ENCODE results near the gene CLSTN1.
A peak's percentile ranks its signal among the peaks of the same experiment; 100 is the strongest.

Gene CLSTN1

GRCh38 chr1:9823943-9824701 lies at the start of gene CLSTN1:
Gene CLSTN1, minus strand, starts transcription at chr1:9823965. Its CDS starts 232 bp downstream, at chr1:9823733.
- Histone ChIP-seq H3K9me3 (ENCODE audit: control insufficient read depth, low read length) (no peaks in the 10 kb centered on the region), H3K27me3 (ENCODE audit: control insufficient read depth, insufficient read depth, low read length) (no peaks in the 10 kb centered on the region), H3K36me3 (ENCODE audit: control insufficient read depth, insufficient read depth, low read length) (no peaks in the 10 kb centered on the region), H3K4me1 (ENCODE audit: control insufficient read depth, insufficient read depth, low read length) (peaks cover 25% of the 10 kb centered on the region), H3K9ac (ENCODE audit: low read length) (peak within 1 kb of the TSS; percentile 68), H3K4me3 (ENCODE audit: low read length) (peak within 1 kb of the TSS; percentile 38)

- Histone ChIP-seq H3K4me3 (ENCODE audit: low read length) (no peak overlapping the region), H3K27me3 (ENCODE audit: control insufficient read depth, insufficient read depth, low read length) (no peaks in the 10 kb centered on the region), H3K4me1 (ENCODE audit: control insufficient read depth, insufficient read depth, low read length) (peaks cover 31% of the 10 kb centered on the region), H3K36me3 (ENCODE audit: control insufficient read depth, insufficient read depth, low read length) (peaks cover 8% of the 10 kb centered on the region), H3K9me3 (ENCODE audit: control insufficient read depth, low read length) (no peaks in the 10 kb centered on the region), H3K9ac (ENCODE audit: low read length) (peak overlapping the region; percentile 5)
Observed at GRCh38 chr1:9873385-9873784, 49.6 kb upstream of the CLSTN1 start.

DNA sequence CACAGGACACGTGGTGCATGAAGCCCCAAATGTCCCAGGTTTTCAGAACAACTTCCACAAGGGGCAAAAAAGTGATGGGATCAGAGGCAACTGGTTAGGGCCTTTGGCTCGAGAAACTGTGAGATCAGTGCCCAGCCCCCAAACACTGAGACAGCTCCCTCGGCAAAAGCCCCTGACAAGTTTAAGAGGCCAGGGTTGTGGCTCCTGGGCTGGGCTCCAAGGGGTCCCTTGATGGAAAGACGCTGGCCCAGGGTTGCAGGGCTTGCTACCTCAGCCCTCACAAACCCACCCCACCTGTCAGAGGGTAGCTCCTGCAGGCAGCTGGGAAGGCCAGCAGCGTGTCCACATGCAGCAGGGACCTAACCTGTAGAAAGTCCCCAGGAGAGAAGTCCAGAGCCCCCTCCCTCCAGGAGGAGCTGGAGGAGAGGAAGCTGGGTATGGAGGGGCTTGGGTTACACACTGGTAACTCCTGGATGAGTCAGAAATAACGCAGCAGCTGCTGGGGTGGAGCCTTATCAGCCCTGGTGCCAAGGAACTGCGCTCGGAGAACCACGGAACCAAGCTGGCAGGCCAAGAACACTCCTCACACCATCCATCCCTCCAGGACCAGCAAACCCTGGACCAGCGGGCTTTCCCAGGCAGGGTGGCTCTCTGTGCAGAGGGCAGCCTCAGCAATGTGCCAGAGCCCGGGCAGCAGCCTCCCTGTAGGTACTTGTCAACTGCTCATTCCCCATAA lies 48.8 kb upstream of the CLSTN1 start:
- H3K27me3 ChIP-seq (ENCODE audit: control insufficient read depth, insufficient read depth, low read length): no peaks in the 10 kb centered on the region
- no peaks in the 10 kb centered on the region for H3K9me3 ChIP-seq (ENCODE audit: control insufficient read depth, low read length)
- H3K36me3 ChIP-seq (ENCODE audit: control insufficient read depth, insufficient read depth, low read length): peaks cover 12% of the 10 kb centered on the region
- H3K4me3 ChIP-seq (ENCODE audit: low read length): no peak overlapping the region
- peak overlapping the region; percentile 5 for H3K9ac ChIP-seq (ENCODE audit: low read length)
- peaks cover 26% of the 10 kb centered on the region for H3K4me1 ChIP-seq (ENCODE audit: control insufficient read depth, insufficient read depth, low read length)

DNA sequence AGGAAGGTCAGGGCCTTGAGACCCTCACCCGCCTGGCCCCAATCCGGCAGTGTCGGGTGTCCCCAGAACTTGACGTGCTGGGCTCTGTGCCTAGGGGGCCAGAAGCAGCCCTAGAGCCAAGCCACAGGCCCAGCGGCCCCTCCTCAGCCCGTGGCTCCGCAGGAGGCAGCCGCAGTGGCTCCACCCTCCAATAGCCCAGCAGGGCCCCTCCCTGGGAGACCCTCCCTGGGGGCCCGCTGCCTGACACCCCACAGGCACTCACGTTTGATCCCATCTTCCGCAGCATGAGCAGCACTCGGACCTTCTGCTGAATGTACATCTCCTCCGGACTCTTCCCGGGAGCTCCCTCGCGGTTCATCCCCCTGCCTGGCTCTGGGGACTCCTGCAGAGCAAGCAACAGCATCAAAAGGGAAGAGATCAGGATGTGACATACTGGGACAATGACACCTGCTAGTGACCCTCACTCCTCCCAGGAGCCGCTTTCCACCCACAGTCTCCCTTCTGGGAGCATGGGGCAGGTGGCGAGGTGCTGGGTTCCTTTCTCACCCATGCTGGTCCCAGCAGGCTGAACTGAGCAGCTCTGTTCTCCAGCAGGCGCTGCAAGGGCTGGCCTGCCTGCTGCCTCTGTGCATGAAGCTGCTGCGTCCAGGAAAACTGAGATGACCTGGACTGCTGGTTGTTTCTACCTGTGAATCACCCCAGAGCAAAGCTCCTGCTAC lies 48.1 kb upstream of the CLSTN1 start:
- Histone ChIP-seq H3K4me1 (ENCODE audit: control insufficient read depth, insufficient read depth, low read length) (peaks cover 23% of the 10 kb centered on the region), H3K36me3 (ENCODE audit: control insufficient read depth, insufficient read depth, low read length) (peaks cover 14% of the 10 kb centered on the region), H3K9ac (ENCODE audit: low read length) (no peak overlapping the region), H3K4me3 (ENCODE audit: low read length) (no peak overlapping the region), H3K9me3 (ENCODE audit: control insufficient read depth, low read length) (no peaks in the 10 kb centered on the region), H3K27me3 (ENCODE audit: control insufficient read depth, insufficient read depth, low read length) (no peaks in the 10 kb centered on the region)

GRCh38 chr1:9871021-9871420 lies 47.3 kb upstream of the CLSTN1 start:
- Histone ChIP-seq H3K36me3 (ENCODE audit: control insufficient read depth, insufficient read depth, low read length) (peaks cover 14% of the 10 kb centered on the region), H3K4me3 (ENCODE audit: low read length) (no peak overlapping the region), H3K4me1 (ENCODE audit: control insufficient read depth, insufficient read depth, low read length) (peaks cover 23% of the 10 kb centered on the region), H3K9ac (ENCODE audit: low read length) (no peak overlapping the region), H3K27me3 (ENCODE audit: control insufficient read depth, insufficient read depth, low read length) (no peaks in the 10 kb centered on the region), H3K9me3 (ENCODE audit: control insufficient read depth, low read length) (no peaks in the 10 kb centered on the region)

GRCh38 chr1:9870572-9870971 lies 46.8 kb upstream of the CLSTN1 start:
- H3K4me3 ChIP-seq (ENCODE audit: low read length): no peak overlapping the region
- H3K27me3 ChIP-seq (ENCODE audit: control insufficient read depth, insufficient read depth, low read length): no peaks in the 10 kb centered on the region
- H3K4me1 ChIP-seq (ENCODE audit: control insufficient read depth, insufficient read depth, low read length): peaks cover 22% of the 10 kb centered on the region
- no peaks in the 10 kb centered on the region for H3K9me3 ChIP-seq (ENCODE audit: control insufficient read depth, low read length)
- peaks cover 14% of the 10 kb centered on the region for H3K36me3 ChIP-seq (ENCODE audit: control insufficient read depth, insufficient read depth, low read length)
- no peak overlapping the region for H3K9ac ChIP-seq (ENCODE audit: low read length)

DNA sequence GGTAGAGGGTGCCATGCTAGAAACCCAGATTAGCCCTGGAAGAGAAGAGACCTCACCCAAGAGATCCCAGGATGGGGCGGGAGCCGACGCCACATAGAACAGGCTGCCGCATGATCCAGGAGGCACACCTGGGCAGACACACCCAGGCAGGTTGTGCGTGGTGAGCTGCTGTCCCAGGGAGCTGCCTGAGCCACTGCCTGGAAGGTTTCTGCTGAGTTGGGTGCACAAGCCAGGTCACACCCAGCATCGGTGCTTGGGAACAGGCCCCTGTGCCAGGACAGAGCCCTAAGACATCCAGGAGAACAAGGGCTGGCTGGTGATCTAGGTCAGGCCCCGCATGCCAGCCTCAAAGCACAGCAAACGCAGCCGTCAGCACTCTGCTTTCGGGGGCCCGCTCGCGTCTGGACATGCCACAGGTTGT lies 46.1 kb upstream of the CLSTN1 start:
- H3K27me3 ChIP-seq (ENCODE audit: control insufficient read depth, insufficient read depth, low read length): no peaks in the 10 kb centered on the region
- H3K9ac ChIP-seq (ENCODE audit: low read length): no peak overlapping the region
- no peaks in the 10 kb centered on the region for H3K9me3 ChIP-seq (ENCODE audit: control insufficient read depth, low read length)
- H3K36me3 ChIP-seq (ENCODE audit: control insufficient read depth, insufficient read depth, low read length): peaks cover 14% of the 10 kb centered on the region
- H3K4me3 ChIP-seq (ENCODE audit: low read length): no peak overlapping the region
- H3K4me1 ChIP-seq (ENCODE audit: control insufficient read depth, insufficient read depth, low read length): peaks cover 15% of the 10 kb centered on the region

DNA sequence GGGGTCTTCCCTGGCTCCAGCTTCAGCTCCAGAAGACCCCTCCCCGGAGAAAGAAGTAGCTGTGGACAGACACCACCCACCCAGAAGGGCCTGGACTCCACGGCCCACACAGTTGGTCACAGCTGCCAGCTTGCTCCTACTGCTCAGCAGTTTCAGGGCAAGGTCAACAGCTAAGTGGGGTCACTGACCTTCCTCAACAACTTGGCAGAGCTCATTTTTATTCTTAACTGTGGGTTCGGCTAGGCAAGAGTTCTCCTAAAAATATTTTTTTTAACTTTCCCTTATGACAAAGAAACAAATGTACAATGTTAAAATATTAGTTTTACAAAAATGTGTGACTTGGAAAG lies 44.5 kb upstream of the CLSTN1 start:
- Histone ChIP-seq H3K36me3 (ENCODE audit: control insufficient read depth, insufficient read depth, low read length) (peaks cover 14% of the 10 kb centered on the region), H3K27me3 (ENCODE audit: control insufficient read depth, insufficient read depth, low read length) (no peaks in the 10 kb centered on the region), H3K4me3 (ENCODE audit: low read length) (no peak overlapping the region), H3K9ac (ENCODE audit: low read length) (no peak overlapping the region), H3K9me3 (ENCODE audit: control insufficient read depth, low read length) (no peaks in the 10 kb centered on the region), H3K4me1 (ENCODE audit: control insufficient read depth, insufficient read depth, low read length) (peaks cover 8% of the 10 kb centered on the region)

DNA sequence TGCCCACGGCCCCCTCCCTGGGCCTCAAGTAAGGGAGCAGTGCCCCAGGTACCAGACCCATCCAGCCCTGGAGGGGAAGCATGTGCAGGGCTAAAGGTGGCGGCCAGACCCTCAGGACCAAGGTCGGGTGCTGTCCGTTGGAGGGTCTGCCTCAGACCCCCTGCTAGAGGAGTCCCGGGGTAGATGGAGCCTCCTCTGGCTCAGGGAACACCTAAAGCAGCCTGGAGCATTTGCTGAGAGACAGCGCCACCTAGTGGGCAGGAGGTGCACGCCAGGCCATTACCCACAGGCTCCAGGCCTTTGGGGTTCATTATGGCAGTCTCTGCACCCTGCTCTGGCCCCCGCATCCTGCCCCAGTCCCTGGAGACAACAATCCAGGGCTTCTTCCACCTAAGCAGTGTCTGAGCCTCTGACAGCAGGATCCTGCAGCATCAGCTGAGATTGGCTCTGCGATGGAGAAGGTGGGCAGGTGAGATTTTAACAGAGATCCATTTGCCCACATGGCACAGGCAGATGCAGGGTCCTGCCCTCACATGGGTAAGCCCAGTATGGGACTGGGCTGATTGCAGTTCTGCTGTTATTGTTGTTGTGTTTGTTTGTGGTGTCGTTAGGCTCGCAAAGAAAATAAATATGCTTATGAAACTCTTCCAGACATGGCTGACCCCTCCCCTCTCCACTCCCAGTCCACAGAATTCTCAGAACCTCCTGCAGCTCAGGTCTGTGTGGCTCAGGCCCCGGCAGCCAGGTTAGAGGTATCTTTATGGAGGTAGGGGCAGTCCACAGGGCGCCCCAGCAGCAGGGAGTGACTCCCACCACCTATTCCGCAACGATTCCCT lies 43.9 kb upstream of the CLSTN1 start:
- H3K36me3 ChIP-seq (ENCODE audit: control insufficient read depth, insufficient read depth, low read length): peaks cover 14% of the 10 kb centered on the region
- no peaks in the 10 kb centered on the region for H3K27me3 ChIP-seq (ENCODE audit: control insufficient read depth, insufficient read depth, low read length)
- H3K9ac ChIP-seq (ENCODE audit: low read length): no peak overlapping the region
- H3K4me1 ChIP-seq (ENCODE audit: control insufficient read depth, insufficient read depth, low read length): peaks cover 2% of the 10 kb centered on the region
- H3K4me3 ChIP-seq (ENCODE audit: low read length): no peak overlapping the region
- no peaks in the 10 kb centered on the region for H3K9me3 ChIP-seq (ENCODE audit: control insufficient read depth, low read length)

GRCh38 chr1:9866836-9867235 lies 43.1 kb upstream of the CLSTN1 start:
- H3K4me1 ChIP-seq (ENCODE audit: control insufficient read depth, insufficient read depth, low read length): no peaks in the 10 kb centered on the region
- no peaks in the 10 kb centered on the region for H3K9me3 ChIP-seq (ENCODE audit: control insufficient read depth, low read length)
- H3K36me3 ChIP-seq (ENCODE audit: control insufficient read depth, insufficient read depth, low read length): peaks cover 14% of the 10 kb centered on the region
- H3K27me3 ChIP-seq (ENCODE audit: control insufficient read depth, insufficient read depth, low read length): no peaks in the 10 kb centered on the region
- no peak overlapping the region for H3K9ac ChIP-seq (ENCODE audit: low read length)
- no peak overlapping the region for H3K4me3 ChIP-seq (ENCODE audit: low read length)

DNA sequence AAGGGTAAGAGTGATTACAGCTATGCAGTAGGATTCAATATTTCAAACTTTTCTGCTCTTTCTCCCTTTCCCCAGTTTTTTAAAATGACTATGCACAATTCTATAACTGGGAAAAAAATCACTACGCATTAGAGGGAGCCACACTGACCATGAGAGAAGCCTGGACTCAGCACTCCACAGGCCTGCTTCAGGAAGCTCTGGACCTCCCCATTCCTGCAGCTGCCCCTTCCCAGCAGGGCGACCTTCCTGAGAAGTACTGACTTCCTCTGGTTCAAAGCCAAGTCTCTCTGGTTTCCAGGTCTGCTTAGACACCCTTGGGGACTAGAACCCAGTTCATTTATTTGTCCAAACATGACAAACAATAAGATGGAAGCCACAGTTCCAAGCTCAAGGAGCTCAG lies 42.0 kb upstream of the CLSTN1 start:
- H3K9ac ChIP-seq (ENCODE audit: low read length): no peak overlapping the region

More for the DNA sequence above, 42.0 kb upstream of the CLSTN1 start:
- Histone ChIP-seq H3K36me3 (ENCODE audit: control insufficient read depth, insufficient read depth, low read length) (peaks cover 14% of the 10 kb centered on the region), H3K9me3 (ENCODE audit: control insufficient read depth, low read length) (no peaks in the 10 kb centered on the region), H3K27me3 (ENCODE audit: control insufficient read depth, insufficient read depth, low read length) (no peaks in the 10 kb centered on the region), H3K4me1 (ENCODE audit: control insufficient read depth, insufficient read depth, low read length) (no peaks in the 10 kb centered on the region), H3K4me3 (ENCODE audit: low read length) (no peak overlapping the region)

Measured in mucosa of stomach (tissue), 1 donor.